ENCODE measurements around the gene HMGN1.

- TF ChIP-seq POLR2A (IDR thresholded peaks at IDR 0.05), result peak; percentile 93
- no peak for TF ChIP-seq CTCF (IDR thresholded peaks at IDR 0.05)
These were observed 31.4 kb upstream of the HMGN1 start for GRCh38 chr21:39379986-39380891.

All from ovary (tissue), 3 donors.